K562 (cell line): ENCODE results near the gene TEX22. TPM values are rescaled to one million over a fixed set of nuclear protein-coding genes. Genes with fewer than 3 reads are reported as not detected.
A peak's percentile ranks its signal among the peaks of the same experiment; 100 is the strongest.

Experiments
- ATF7 ChIP-seq: fragments of 450-650 bp; IDR thresholded peaks from 2 replicates; pipeline ENCODE4 v1.7.1; 2014; ENCODE audit warnings: mild to moderate bottlenecking, moderate library complexity
- CCNT2 ChIP-seq: IDR thresholded peaks from 2 replicates; pipeline ENCODE4 v1.6.1; 2011; ENCODE audit warnings: borderline replicate concordance, low read depth, mild to moderate bottlenecking, moderate library complexity, mixed read lengths, low read length; ENCODE audit not compliant: insufficient read length; ENCODE audit errors: extremely low read depth
- CREM ChIP-seq: IDR thresholded peaks from 2 replicates; pipeline ENCODE4 v1.6.1; 2014; ENCODE audit warnings: antibody characterized with exemption, low read depth
- ELF1 ChIP-seq: fragments of 200-800 bp; sonication (Bioruptor generic); IDR thresholded peaks from 2 replicates; pipeline ENCODE4 v1.6.1; 2016; ENCODE audit warnings: missing genetic modification characterization, missing compliant biosample characterization
- HDAC6 ChIP-seq: IDR thresholded peaks from 2 replicates; pipeline ENCODE4 v1.6.1; 2012; ENCODE audit warnings: low read depth, mild to moderate bottlenecking, control low read depth, inconsistent platforms, low read length, moderate library complexity
- HDAC8 ChIP-seq: fragments of 450-650 bp; IDR thresholded peaks from 2 replicates; pipeline ENCODE4 v1.6.1; 2016; ENCODE audit warnings: mild to moderate bottlenecking, missing genetic modification characterization, moderate library complexity, missing compliant biosample characterization
- HEY1 ChIP-seq: fragments of 250-450 bp; sonication (Bioruptor Pico); IDR thresholded peaks from 2 replicates; pipeline ENCODE4 v1.5.0; 2020; ENCODE audit warnings: mild to moderate bottlenecking, moderate library complexity, borderline replicate concordance
- HNRNPLL ChIP-seq: fragments of 200-400 bp; formaldehyde crosslinking; IDR thresholded peaks from 2 replicates; pipeline ENCODE4 v1.6.1; 2017; ENCODE audit warnings: low read length, low read depth, mild to moderate bottlenecking; ENCODE audit not compliant: poor library complexity, severe bottlenecking
- MAFK ChIP-seq: IDR thresholded peaks from 2 replicates; pipeline ENCODE4 v1.6.1; 2011; ENCODE audit warnings: low read length, improper control_type of control experiment
- MEF2D ChIP-seq: conservative IDR thresholded peaks from 2 replicates; pipeline ENCODE4 v1.6.1; 2016; ENCODE audit warnings: low read depth, missing genetic modification characterization, missing compliant biosample characterization
- NFYB ChIP-seq: IDR thresholded peaks from 2 replicates; pipeline ENCODE4 v1.6.1; 2011; ENCODE audit warnings: mild to moderate bottlenecking, moderate library complexity; ENCODE audit not compliant: insufficient read length; ENCODE audit errors: extremely low read depth
- PCBP2 ChIP-seq: fragments of 200-400 bp; formaldehyde crosslinking; IDR thresholded peaks from 2 replicates; pipeline ENCODE4 v1.6.1; 2018; ENCODE audit warnings: low read length, low read depth, mild to moderate bottlenecking, moderate library complexity; ENCODE audit not compliant: poor library complexity, severe bottlenecking
- POLR2H ChIP-seq: IDR thresholded peaks from 2 replicates; pipeline ENCODE4 v1.6.1; 2016; ENCODE audit warnings: missing genetic modification characterization, low read depth, mild to moderate bottlenecking, control low read depth, missing compliant biosample characterization, moderate library complexity
- RB1 ChIP-seq: fragments of 450-650 bp; IDR thresholded peaks from 2 replicates; pipeline ENCODE4 v1.6.1; 2017; ENCODE audit warnings: low read depth, mild to moderate bottlenecking
- SMAD4 ChIP-seq: fragments of 250-450 bp; sonication (Bioruptor Pico); conservative IDR thresholded peaks from 2 replicates; pipeline ENCODE4 v1.8.0; 2021; ENCODE audit warnings: inconsistent platforms, mild to moderate bottlenecking, moderate library complexity
- SP1 ChIP-seq: sonication (generic); formaldehyde crosslinking; IDR thresholded peaks from 2 replicates; pipeline ENCODE4 v1.8.1; 2022; ENCODE audit warnings: mild to moderate bottlenecking, missing genetic modification reagents
- SRSF1 ChIP-seq: fragments of 200-400 bp; formaldehyde crosslinking; IDR thresholded peaks from 2 replicates; pipeline ENCODE4 v1.6.1; 2017; ENCODE audit warnings: mild to moderate bottlenecking, low read depth, low read length, moderate library complexity
- TBP ChIP-seq: optimal IDR thresholded peaks from 2 replicates; pipeline ENCODE3; 2011; ENCODE audit warnings: low read depth, low read length, improper control_type of control experiment
- U2AF1 ChIP-seq: fragments of 200-400 bp; formaldehyde crosslinking; optimal IDR thresholded peaks from 2 replicates; pipeline ENCODE3; 2017; ENCODE audit warnings: mild to moderate bottlenecking, low read depth, low read length, moderate library complexity
- USF2 ChIP-seq: sonication (generic); formaldehyde crosslinking; IDR thresholded peaks from 2 replicates; pipeline ENCODE4 v1.5.0; 2020; ENCODE audit warnings: missing genetic modification reagents
- ZFP91 ChIP-seq: sonication (generic); formaldehyde crosslinking; IDR thresholded peaks from 2 replicates; pipeline ENCODE4 v1.8.0; 2022; ENCODE audit warnings: mild to moderate bottlenecking, missing genetic modification reagents
- ZNF124 ChIP-seq: sonication (generic); formaldehyde crosslinking; IDR thresholded peaks from 2 replicates; pipeline ENCODE4 v1.8.1; 2022; ENCODE audit warnings: missing genetic modification reagents
- ZNF165 ChIP-seq: fragments of 250-450 bp; sonication (Bioruptor Pico); IDR thresholded peaks from 2 replicates; pipeline ENCODE4 v1.4.0; 2020; ENCODE audit warnings: borderline replicate concordance
- ZNF253 ChIP-seq: fragments of 250-450 bp; sonication (Bioruptor Pico); conservative IDR thresholded peaks from 2 replicates; pipeline ENCODE4 v1.6.1; 2021; ENCODE audit warnings: mild to moderate bottlenecking
- ZNF324 ChIP-seq: fragments of 250-450 bp; sonication (Bioruptor Pico); IDR thresholded peaks from 2 replicates; pipeline ENCODE4 v1.4.0; 2020; ENCODE audit warnings: mild to moderate bottlenecking
- ZSCAN32 ChIP-seq: fragments of 450-650 bp; formaldehyde crosslinking; IDR thresholded peaks from 2 replicates; pipeline ENCODE4 v1.4.0; 2020; ENCODE audit warnings: mild to moderate bottlenecking, moderate library complexity
- polyA plus RNA-seq, 8 experiments: library from polyadenylated mRNA; depleted of rRNA in 4 of 8; stranded (reverse) in 5 of 8; unstranded in 3 of 8; fragments of >200 nt; fragmentation: Nextera tagmentation in 2 of 8; fragmentation: Illumina TruSeq in 1 of 8; extraction: Ambion mirVana in 2 of 8; extraction: Trizol in 1 of 8; gene quantifications; 2 replicates each; pipeline versions ENCODE4 v1.2.1 to v1.2.3, GENCODE V29; 2011 to 2014; ENCODE audit warnings: inconsistent platforms in 1 of 8, missing spikeins in 1 of 8
- total RNA-seq, 7 experiments: library from RNA; depleted of rRNA in 6 of 7; stranded (reverse); fragments of >200 nt in 6 of 7; fragmentation: Illumina TruSeq in 2 of 7; extraction: Trizol in 2 of 7; gene quantifications; 2 replicates each; pipeline versions ENCODE4 v1.2.1 to v1.2.3, GENCODE V29; 2011 to 2021; ENCODE audit warnings: low replicate concordance in 1 of 7
- TF ChIP-seq, protein P1 (sequence below): sonication (generic); formaldehyde crosslinking; IDR thresholded peaks from 2 replicates; pipeline ENCODE4 v1.8.1; 2022; ENCODE audit warnings: missing genetic modification reagents

The TEX22 gene
- total and polyA plus RNA-seq, 9 of the 15 experiments (the other 6 are each of a cell fraction or from before 2014, with no cell fraction given) = 0.04 to 1.7 (median 0.23) TPM; not detected in 2

GRCh38 chr14:105398044-105398725, at the start of gene TEX22 (continued):
- no peak for TF ChIP-seq ZFP91 (CRISPR knock-in tag)
- peak; percentile 55; the same call in 1 of the 2 replicates for TF ChIP-seq SMAD4
- no peak for TF ChIP-seq NFYB
- TF ChIP-seq ZNF165 (CRISPR knock-in tag) = no peak
- TF ChIP-seq U2AF1 = peak; percentile 30
- no peak for TF ChIP-seq MEF2D (tag)
- TF ChIP-seq ZSCAN32 (CRISPR knock-in tag) = no peak
- TF ChIP-seq SRSF1 = no peak
- no peak for TF ChIP-seq PCBP2
- no peak for TF ChIP-seq ZNF253 (CRISPR knock-in tag)
- peak; percentile 69; the same call in 1 of the 2 replicates for TF ChIP-seq RB1
- no peak for TF ChIP-seq CREM
- no peak for TF ChIP-seq MAFK
- TF ChIP-seq, protein P1, sequence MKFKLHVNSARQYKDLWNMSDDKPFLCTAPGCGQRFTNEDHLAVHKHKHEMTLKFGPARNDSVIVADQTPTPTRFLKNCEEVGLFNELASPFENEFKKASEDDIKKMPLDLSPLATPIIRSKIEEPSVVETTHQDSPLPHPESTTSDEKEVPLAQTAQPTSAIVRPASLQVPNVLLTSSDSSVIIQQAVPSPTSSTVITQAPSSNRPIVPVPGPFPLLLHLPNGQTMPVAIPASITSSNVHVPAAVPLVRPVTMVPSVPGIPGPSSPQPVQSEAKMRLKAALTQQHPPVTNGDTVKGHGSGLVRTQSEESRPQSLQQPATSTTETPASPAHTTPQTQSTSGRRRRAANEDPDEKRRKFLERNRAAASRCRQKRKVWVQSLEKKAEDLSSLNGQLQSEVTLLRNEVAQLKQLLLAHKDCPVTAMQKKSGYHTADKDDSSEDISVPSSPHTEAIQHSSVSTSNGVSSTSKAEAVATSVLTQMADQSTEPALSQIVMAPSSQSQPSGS (CRISPR knock-in tag) = no peak
- no peak for TF ChIP-seq HDAC6
- TF ChIP-seq SP1 (CRISPR knock-in tag) = peak; percentile 68; the same call in 1 of the 2 replicates
- TF ChIP-seq USF2 (CRISPR knock-in tag) = no peak
- peak; percentile 65 for TF ChIP-seq POLR2H (tag)
- TF ChIP-seq ELF1 (tag) = peak; percentile 83
- peak; percentile 22 for TF ChIP-seq TBP
- TF ChIP-seq CCNT2 = peak; percentile 32
- no peak for TF ChIP-seq ZNF324 (CRISPR knock-in tag)
- peak; percentile 63; the same call in 1 of the 2 replicates for TF ChIP-seq ATF7
- no peak for TF ChIP-seq HEY1 (CRISPR knock-in tag)
- TF ChIP-seq HNRNPLL = no peak
- TF ChIP-seq HDAC8 (tag) = 0 out of 2 replicates have a peak, but pooled peaks have one; percentile 22
- no peak for TF ChIP-seq ZNF124
